ENCODE measurements around the gene CD300H.
"Not testable (repeated sequence)": the region's sequence is repeated elsewhere in the genome, so short reads cannot be mapped to it uniquely, and the experiment has no call there.

CD300H gene

GRCh38 chr17:74584292-74585060, 17.2 kb upstream of the CD300H start:
- DNase-seq, result no peak

GRCh38 chr17:74582633-74583032, 15.3 kb upstream of the CD300H start:
- DNase-seq, result no peak

- DNase-seq, result peak in 2 of 3 donors; percentile 32 to 37
These were observed 12.6 kb upstream of the CD300H start for GRCh38 chr17:74579900-74580299.

- DNase-seq, result peak; percentile 46 to 64 (median 53)
These were observed 11.7 kb upstream of the CD300H start for GRCh38 chr17:74578979-74579378.

GRCh38 chr17:74574489-74575142, 7.3 kb upstream of the CD300H start:
- DNase-seq, result no peak

- DNase-seq, result not testable (repeated sequence)
These were observed 6.3 kb upstream of the CD300H start for GRCh38 chr17:74573635-74574034.

- no peak for DNase-seq
These were observed 5.9 kb upstream of the CD300H start for GRCh38 chr17:74573169-74573568.

- DNase-seq, result peak in 2 of 3 donors; percentile 58 to 70
These were observed 4.4 kb upstream of the CD300H start for GRCh38 chr17:74571621-74572270.

- peak; percentile 97 to 99 (median 99) for DNase-seq
These were observed 2.0 kb upstream of the CD300H start for GRCh38 chr17:74569020-74570003.

- DNase-seq, result no peak
These were observed 981 bp upstream of the CD300H start for GRCh38 chr17:74568106-74568873.

- peak; percentile 63 to 77 (median 66) for DNase-seq
These were observed 1.1 kb downstream of the CD300H start for GRCh38 chr17:74566132-74566753.

- peak in 1 of 3 donors; percentile 44 for DNase-seq
These were observed 2.2 kb downstream of the CD300H start for GRCh38 chr17:74565126-74565525.

GRCh38 chr17:74563358-74563757, 4.0 kb downstream of the CD300H start:
- DNase-seq, result no peak

- peak in 1 of 3 donors; percentile 24 for DNase-seq
These were observed 5.7 kb downstream of the CD300H start for GRCh38 chr17:74561586-74561985.

GRCh38 chr17:74558882-74559519, 8.3 kb downstream of the CD300H start:
- DNase-seq, result no peak

- peak in 1 of 3 donors; percentile 37 for DNase-seq
These were observed 8.9 kb downstream of the CD300H start for GRCh38 chr17:74558402-74558801.

- peak in 1 of 3 donors; percentile 49 for DNase-seq
These were observed 11.8 kb downstream of the CD300H start for GRCh38 chr17:74555427-74555940.

- DNase-seq, result peak; percentile 48 to 65 (median 50)
These were observed 12.4 kb downstream of the CD300H start for GRCh38 chr17:74554909-74555308.

GRCh38 chr17:74552037-74552436, 15.3 kb downstream of the CD300H start:
- no peak for DNase-seq

GRCh38 chr17:74550602-74551001, 16.7 kb downstream of the CD300H start:
- no peak for DNase-seq

All from suppressor macrophage treated with lipopolysaccharide for 1 hour (primary cell).